ACHN (cell line): ENCODE data around the gene CACNA1G.

ENCODE experiments used
- DNase-seq: peaks from one replicate; pipeline ENCODE4 v3.0.0-alpha.2; 2015
- in situ Hi-C: cut with HindIII; loops from 2 replicates; pipeline ENCODE4 v1.10.0; 2017; ENCODE audit warnings: low sequenced_read_pairs, low pct_ligation_motif_present, low pct_unique_long_range_greater_than_20kb

The CACNA1G gene

DNA sequence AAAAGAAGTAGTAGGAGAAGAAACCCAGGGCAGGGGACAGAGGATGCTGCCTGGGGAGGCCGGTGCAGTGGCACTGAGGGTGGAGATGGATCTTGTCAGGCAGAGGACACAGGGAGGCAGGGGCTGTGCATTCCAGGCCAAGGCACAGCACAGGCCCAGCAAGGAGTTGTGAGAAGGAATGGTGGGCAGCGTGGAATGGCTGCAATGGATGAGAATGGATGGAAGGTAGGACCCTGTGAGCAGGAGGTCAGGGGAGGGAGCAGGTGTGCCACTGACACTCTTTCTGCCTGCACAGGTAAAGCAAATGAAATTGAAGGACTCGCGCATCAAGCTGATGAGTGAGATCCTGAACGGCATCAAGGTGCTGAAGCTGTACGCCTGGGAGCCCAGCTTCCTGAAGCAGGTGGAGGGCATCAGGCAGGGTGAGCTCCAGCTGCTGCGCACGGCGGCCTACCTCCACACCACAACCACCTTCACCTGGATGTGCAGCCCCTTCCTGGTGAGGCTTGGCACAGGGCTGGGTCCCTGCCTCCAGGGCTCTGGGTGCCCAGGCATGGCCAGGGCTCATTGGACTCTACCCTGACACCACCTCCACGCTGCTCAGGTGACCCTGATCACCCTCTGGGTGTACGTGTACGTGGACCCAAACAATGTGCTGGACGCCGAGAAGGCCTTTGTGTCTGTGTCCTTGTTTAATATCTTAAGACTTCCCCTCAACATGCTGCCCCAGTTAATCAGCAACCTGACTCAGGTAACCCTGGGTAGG lies 106.9 kb downstream of the CACNA1G start:
- in situ Hi-C loops = no loop called here
- no peak for DNase-seq

- in situ Hi-C loops = no loop called here
- DNase-seq = peak; percentile 26
These were observed 107.7 kb downstream of the CACNA1G start for GRCh38 chr17:50668025-50668837.

DNA sequence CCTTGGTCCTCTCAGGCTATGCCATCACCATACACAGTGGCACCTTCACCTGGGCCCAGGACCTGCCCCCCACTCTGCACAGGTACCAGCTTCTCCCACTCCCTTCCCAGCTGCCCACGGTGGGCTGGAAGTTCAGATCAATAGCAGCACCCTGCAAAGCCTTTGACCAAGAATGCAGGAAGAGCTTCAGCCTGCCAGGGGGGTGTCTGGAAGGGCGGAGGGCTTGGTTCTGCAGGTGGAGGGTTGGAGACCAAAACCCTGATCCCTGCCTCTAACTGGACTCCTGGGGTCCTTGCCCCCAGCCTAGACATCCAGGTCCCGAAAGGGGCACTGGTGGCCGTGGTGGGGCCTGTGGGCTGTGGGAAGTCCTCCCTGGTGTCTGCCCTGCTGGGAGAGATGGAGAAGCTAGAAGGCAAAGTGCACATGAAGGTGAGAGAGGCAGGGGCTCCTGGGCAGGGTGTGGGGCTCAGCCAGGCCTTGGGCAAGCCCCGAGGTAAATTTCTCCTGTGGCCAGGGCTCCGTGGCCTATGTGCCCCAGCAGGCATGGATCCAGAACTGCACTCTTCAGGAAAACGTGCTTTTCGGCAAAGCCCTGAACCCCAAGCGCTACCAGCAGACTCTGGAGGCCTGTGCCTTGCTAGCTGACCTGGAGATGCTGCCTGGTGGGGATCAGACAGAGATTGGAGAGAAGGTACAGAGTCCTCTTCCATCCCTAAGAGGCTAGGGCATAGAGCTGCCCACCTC lies 108.5 kb downstream of the CACNA1G start:
- no peak for DNase-seq
- in situ Hi-C loops = no loop called here

- in situ Hi-C loops = no loop called here
- DNase-seq = no peak
These were observed 111.6 kb downstream of the CACNA1G start for GRCh38 chr17:50672071-50672470.

GRCh38 chr17:50672831-50673551 lies 112.5 kb downstream of the CACNA1G start:
- in situ Hi-C loops = no loop called here
- peak; percentile 73 for DNase-seq

- DNase-seq = no peak
- in situ Hi-C loops = no loop called here
These were observed 114.7 kb downstream of the CACNA1G start for GRCh38 chr17:50675190-50675589.

GRCh38 chr17:50675627-50676026 lies 115.1 kb downstream of the CACNA1G start:
- in situ Hi-C loops = no loop called here
- no peak for DNase-seq

DNA sequence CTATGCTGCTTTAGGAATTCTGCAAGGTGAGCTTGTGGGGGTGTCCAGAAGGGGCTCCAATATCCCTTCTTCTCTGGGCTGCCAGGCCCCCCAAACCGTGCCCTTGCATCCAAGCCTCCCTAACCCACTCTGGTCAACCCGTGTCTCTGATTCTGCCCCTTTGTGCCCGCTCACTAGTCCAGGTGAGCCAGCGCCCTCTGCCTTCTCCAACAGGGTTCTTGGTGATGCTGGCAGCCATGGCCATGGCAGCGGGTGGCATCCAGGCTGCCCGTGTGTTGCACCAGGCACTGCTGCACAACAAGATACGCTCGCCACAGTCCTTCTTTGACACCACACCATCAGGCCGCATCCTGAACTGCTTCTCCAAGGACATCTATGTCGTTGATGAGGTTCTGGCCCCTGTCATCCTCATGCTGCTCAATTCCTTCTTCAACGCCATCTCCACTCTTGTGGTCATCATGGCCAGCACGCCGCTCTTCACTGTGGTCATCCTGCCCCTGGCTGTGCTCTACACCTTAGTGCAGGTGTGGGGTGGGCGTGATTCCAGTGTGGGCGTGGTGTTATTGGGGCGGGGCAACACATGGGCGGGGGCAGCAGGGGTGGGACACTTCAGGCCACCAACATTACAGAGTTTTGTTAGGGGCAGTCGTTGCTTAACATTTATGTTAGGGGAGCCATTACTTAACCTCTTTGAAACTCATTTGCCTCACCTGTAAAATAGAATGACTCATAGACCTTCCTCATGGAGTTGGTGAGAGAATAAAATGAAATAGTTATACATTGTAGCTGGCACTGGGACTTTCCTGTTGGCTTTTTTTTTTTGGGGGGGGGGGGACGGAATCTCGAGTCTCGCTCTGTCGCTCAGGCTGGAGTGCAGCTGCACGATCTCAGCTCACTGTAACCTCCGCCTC lies 115.8 kb downstream of the CACNA1G start:
- no peak for DNase-seq
- in situ Hi-C loops = no loop called here
